ENCODE data around the gene FOXL1.

Gene FOXL1

GRCh38 chr16:86590501-86591144, 12.3 kb downstream of the FOXL1 start:
- no peak for TF ChIP-seq REST (IDR thresholded peaks at IDR 0.05; ENCODE audit: insufficient read depth in 1 of 2, low read depth in 2 of 2, low read length in 2 of 2)
- no peak for TF ChIP-seq SIN3A (IDR thresholded peaks at IDR 0.05; ENCODE audit: borderline replicate concordance, insufficient read depth, low read length)
- no peak for TF ChIP-seq FOXP2 (optimal IDR thresholded peaks at IDR 0.05; ENCODE audit: borderline replicate concordance, extremely low read depth, extremely low read length, insufficient read depth)
- no peak for TF ChIP-seq POLR2AphosphoS5 (IDR thresholded peaks at IDR 0.05; ENCODE audit: low read depth, low read length)
- no peak for TF ChIP-seq TAF1 (IDR thresholded peaks at IDR 0.05; ENCODE audit: borderline replicate concordance, insufficient read depth, low read length)

GRCh38 chr16:86591270-86591669, 12.9 kb downstream of the FOXL1 start:
- TF ChIP-seq FOXP2 (optimal IDR thresholded peaks at IDR 0.05; ENCODE audit: borderline replicate concordance, extremely low read depth, extremely low read length, insufficient read depth) (no peak), REST (IDR thresholded peaks at IDR 0.05; ENCODE audit: insufficient read depth in 1 of 2, low read depth in 2 of 2, low read length in 2 of 2) (no peak), POLR2AphosphoS5 (IDR thresholded peaks at IDR 0.05; ENCODE audit: low read depth, low read length) (no peak)

GRCh38 chr16:86593913-86594620, 15.7 kb downstream of the FOXL1 start:
- no peak for TF ChIP-seq TAF1 (IDR thresholded peaks at IDR 0.05; ENCODE audit: borderline replicate concordance, insufficient read depth, low read length)
- no peak for TF ChIP-seq SIN3A (IDR thresholded peaks at IDR 0.05; ENCODE audit: borderline replicate concordance, insufficient read depth, low read length)
- TF ChIP-seq FOXP2 (optimal IDR thresholded peaks at IDR 0.05; ENCODE audit: borderline replicate concordance, extremely low read depth, extremely low read length, insufficient read depth): no peak
- 0 out of 4 replicates have a peak, but pooled peaks of 1 of the 2 experiments have one; percentile 8 for TF ChIP-seq REST (IDR thresholded peaks at IDR 0.05; ENCODE audit: insufficient read depth in 1 of 2, low read depth in 2 of 2, low read length in 2 of 2)
- no peak for TF ChIP-seq POLR2AphosphoS5 (IDR thresholded peaks at IDR 0.05; ENCODE audit: low read depth, low read length)

- no peak for TF ChIP-seq TAF1 (IDR thresholded peaks at IDR 0.05; ENCODE audit: borderline replicate concordance, insufficient read depth, low read length)
- TF ChIP-seq REST (IDR thresholded peaks at IDR 0.05; ENCODE audit: insufficient read depth in 1 of 2, low read depth in 2 of 2, low read length in 2 of 2): no peak
- no peak for TF ChIP-seq FOXP2 (optimal IDR thresholded peaks at IDR 0.05; ENCODE audit: borderline replicate concordance, extremely low read depth, extremely low read length, insufficient read depth)
- no peak for TF ChIP-seq POLR2AphosphoS5 (IDR thresholded peaks at IDR 0.05; ENCODE audit: low read depth, low read length)
- no peak for TF ChIP-seq SIN3A (IDR thresholded peaks at IDR 0.05; ENCODE audit: borderline replicate concordance, insufficient read depth, low read length)
Observed at GRCh38 chr16:86594721-86595120, 16.4 kb downstream of the FOXL1 start.

All from PFSK-1 (cell line).